ENCODE measurements around the gene PMEPA1. TPM values are rescaled to one million over a fixed set of nuclear protein-coding genes. Genes with fewer than 3 reads are reported as not detected.
A peak's percentile ranks its signal among the peaks of the same experiment; 100 is the strongest.

Gene PMEPA1
- total RNA-seq, 2 donors from 2014 or later, result 22.7 to 23.9 TPM

- H3K4me1 ChIP-seq, result peaks cover 21% of the 10 kb centered on the region
- TF ChIP-seq CTCF (IDR thresholded peaks at IDR 0.05) (no peak), POLR2A (IDR thresholded peaks at IDR 0.05) (no peak)
- H3K27me3 ChIP-seq, result no peaks in the 10 kb centered on the region
- WGBS, 2 donors, result 70 to 79% methylated on average over 4 of the region's 4 CpGs
- no peaks in the 10 kb centered on the region for H3K9me3 ChIP-seq
- intact Hi-C loops (cut with DNase I), result no loop called here
- H3K36me3 ChIP-seq (replicated peaks in 1 of 2; ENCODE audit: insufficient read depth in 1 of 2, low read depth in 2 of 2), result no peaks in the 10 kb centered on the region
- ATAC-seq, result no peak
- no peak for DNase-seq
- no peak overlapping the region for H3K4me3 ChIP-seq
- H3K27ac ChIP-seq, result no peak overlapping the region
Measured at GRCh38 chr20:57671662-57672061, 38.2 kb downstream of the PMEPA1 start.

GRCh38 chr20:57671072-57671391, 38.8 kb downstream of the PMEPA1 start:
- intact Hi-C loops (cut with DNase I), result no loop called here
- TF ChIP-seq POLR2A (IDR thresholded peaks at IDR 0.05) (no peak), CTCF (IDR thresholded peaks at IDR 0.05) (no peak)
- DNase-seq, result no peak
- H3K4me1 ChIP-seq, result peaks cover 21% of the 10 kb centered on the region
- H3K27ac ChIP-seq, result no peak overlapping the region
- no peaks in the 10 kb centered on the region for H3K9me3 ChIP-seq
- H3K27me3 ChIP-seq, result no peaks in the 10 kb centered on the region
- no peak overlapping the region for H3K4me3 ChIP-seq
- 83% methylated on average over 10 of the region's 10 CpGs for WGBS, 2 donors
- H3K36me3 ChIP-seq (replicated peaks in 1 of 2; ENCODE audit: insufficient read depth in 1 of 2, low read depth in 2 of 2), result no peaks in the 10 kb centered on the region
- no peak for ATAC-seq

- H3K4me3 ChIP-seq, result no peak overlapping the region
- no peak for ATAC-seq
- intact Hi-C loops (cut with DNase I), result no loop called here
Measured at GRCh38 chr20:57670288-57671071, 39.3 kb downstream of the PMEPA1 start.

GRCh38 chr20:57669632-57670031, 40.2 kb downstream of the PMEPA1 start:
- Histone ChIP-seq H3K9me3 (no peaks in the 10 kb centered on the region), H3K36me3 (replicated peaks in 1 of 2; ENCODE audit: insufficient read depth in 1 of 2, low read depth in 2 of 2) (no peaks in the 10 kb centered on the region), H3K4me1 (peaks cover 25% of the 10 kb centered on the region), H3K4me3 (no peak overlapping the region), H3K27me3 (no peaks in the 10 kb centered on the region), H3K27ac (no peak overlapping the region)
- intact Hi-C loops (cut with DNase I), result no loop called here
- ATAC-seq (no peak), DNase-seq (no peak)
- TF ChIP-seq POLR2A (IDR thresholded peaks at IDR 0.05) (no peak), CTCF (IDR thresholded peaks at IDR 0.05) (no peak)
- 69 to 89% methylated on average over 8 of the region's 8 CpGs for WGBS, 2 donors

More at GRCh38 chr20:57670288-57671071, 39.3 kb downstream of the PMEPA1 start:
- no peaks in the 10 kb centered on the region for H3K36me3 ChIP-seq (replicated peaks in 1 of 2; ENCODE audit: insufficient read depth in 1 of 2, low read depth in 2 of 2)
- H3K9me3 ChIP-seq, result no peaks in the 10 kb centered on the region
- H3K27me3 ChIP-seq, result no peaks in the 10 kb centered on the region
- no peak for TF ChIP-seq POLR2A (IDR thresholded peaks at IDR 0.05)
- TF ChIP-seq CTCF (IDR thresholded peaks at IDR 0.05), result no peak
- DNase-seq, result peak in 3 of 4 donors; percentile 13 to 41 (median 28)
- peak overlapping the region in 1 of 4 donors; percentile 22 for H3K27ac ChIP-seq
- 58 to 61% methylated on average over 21 of the region's 21 CpGs for WGBS, 2 donors
- H3K4me1 ChIP-seq, result peaks cover 21% of the 10 kb centered on the region
